NB4 (cell line): ENCODE measurements around the gene DAGLA.
A peak's percentile ranks its signal among the peaks of the same experiment; 100 is the strongest.

Experiments
- DNase-seq: peaks from one replicate; pipeline ENCODE4 v3.0.0; 2010; ENCODE audit warnings: low read depth
- H3K4me3 ChIP-seq: one replicate; pipeline ENCODE4 v1.5.1; 2011; ENCODE audit warnings: mild to moderate bottlenecking, low read depth, low read length, moderate library complexity
- CTCF ChIP-seq: IDR thresholded peaks from one replicate; pipeline ENCODE4 v1.5.1; 2012; ENCODE audit warnings: low read depth, low read length
- MAX ChIP-seq: IDR thresholded peaks from 2 replicates; pipeline ENCODE4 v1.6.1; 2011; ENCODE audit warnings: low read depth, low read length
- MYC ChIP-seq: IDR thresholded peaks from 2 replicates; pipeline ENCODE4 v1.6.1; 2011; ENCODE audit warnings: low read depth, low read length
- POLR2A ChIP-seq: IDR thresholded peaks from 2 replicates; pipeline ENCODE4 v1.6.1; 2011; ENCODE audit warnings: mild to moderate bottlenecking; ENCODE audit not compliant: insufficient read length; ENCODE audit errors: extremely low read depth

The DAGLA gene

GRCh38 chr11:61750631-61751273 is 70.6 kb downstream of the DAGLA start:
- TF ChIP-seq MAX (peak; percentile 25; the same call in 1 of the 2 replicates), MYC (no peak)
- peak; percentile 36 for DNase-seq
- H3K4me3 ChIP-seq: no peak overlapping the region

GRCh38 chr11:61751384-61751783 is 71.2 kb downstream of the DAGLA start:
- no peak overlapping the region for H3K4me3 ChIP-seq
- no peak for TF ChIP-seq MYC
- TF ChIP-seq MAX: no peak
- no peak for TF ChIP-seq CTCF
- TF ChIP-seq POLR2A: no peak
- no peak for DNase-seq

- H3K4me3 ChIP-seq: no peak within 1 kb of the TSS
- TF ChIP-seq CTCF (peak; percentile 43), POLR2A (no peak), MAX (no peak)
- peak; percentile 53 for DNase-seq
Observed at GRCh38 chr11:61752117-61752924, 72.1 kb downstream of the DAGLA start, which contains the start of gene MYRF. TSS of gene MYRF (plus strand) at chr11:61752636. CDS start at chr11:61752745, 109 bp downstream.

- TF ChIP-seq MAX (no peak), MYC (no peak), POLR2A (no peak), CTCF (no peak)
- H3K4me3 ChIP-seq: no peak overlapping the region
- DNase-seq: no peak
Observed at GRCh38 chr11:61752925-61753521, 72.8 kb downstream of the DAGLA start.

GRCh38 chr11:61753672-61754071 is 73.5 kb downstream of the DAGLA start:
- H3K4me3 ChIP-seq: no peak overlapping the region
- TF ChIP-seq MYC (no peak), MAX (no peak), CTCF (no peak), POLR2A (no peak)
- no peak for DNase-seq
